ENCODE results near the gene COL5A1.

COL5A1 gene

GRCh38 chr9:134678666-134679443, 37.3 kb downstream of the COL5A1 start:
- no peak for ATAC-seq
- TF ChIP-seq CSRNP3 (CRISPR knock-in tag; IDR thresholded peaks at IDR 0.05) (no peak), PATZ1 (CRISPR knock-in tag; IDR thresholded peaks at IDR 0.05; ENCODE audit: borderline replicate concordance) (no peak), ZC3H10 (CRISPR knock-in tag; IDR thresholded peaks at IDR 0.05) (no peak), GLIS3 (CRISPR knock-in tag; IDR thresholded peaks at IDR 0.05) (no peak), ZNF8 (CRISPR knock-in tag; IDR thresholded peaks at IDR 0.05) (no peak), TOX (CRISPR knock-in tag; IDR thresholded peaks at IDR 0.05; ENCODE audit: borderline replicate concordance) (no peak), CREB5 (CRISPR knock-in tag; IDR thresholded peaks at IDR 0.05; ENCODE audit: low read depth) (no peak), PPARA (CRISPR knock-in tag; IDR thresholded peaks at IDR 0.05; ENCODE audit: borderline replicate concordance) (no peak), TSHZ2 (CRISPR knock-in tag; IDR thresholded peaks at IDR 0.05) (no peak), ARNTL (CRISPR knock-in tag; IDR thresholded peaks at IDR 0.05; ENCODE audit: borderline replicate concordance, low read depth) (no peak), ISL1 (CRISPR knock-in tag; IDR thresholded peaks at IDR 0.05) (no peak), RARB (CRISPR knock-in tag; IDR thresholded peaks at IDR 0.05) (no peak), TCF4 (CRISPR knock-in tag; IDR thresholded peaks at IDR 0.05; ENCODE audit: borderline replicate concordance) (no peak), POU6F1 (CRISPR knock-in tag; IDR thresholded peaks at IDR 0.05; ENCODE audit: borderline replicate concordance, low read depth) (no peak)

GRCh38 chr9:134679616-134680392, 38.2 kb downstream of the COL5A1 start:
- no peak for ATAC-seq
- TF ChIP-seq PATZ1 (CRISPR knock-in tag; IDR thresholded peaks at IDR 0.05; ENCODE audit: borderline replicate concordance) = no peak
- TF ChIP-seq ZC3H10 (CRISPR knock-in tag; IDR thresholded peaks at IDR 0.05) = no peak
- no peak for TF ChIP-seq BACH2 (CRISPR knock-in tag; IDR thresholded peaks at IDR 0.05; ENCODE audit: borderline replicate concordance)
- no peak for TF ChIP-seq ZNF565 (CRISPR knock-in tag; conservative IDR thresholded peaks at IDR 0.05; ENCODE audit: low read depth)

Data from SK-N-SH treated with all-trans-retinoic acid at 6 μM for 48 hours (cell line).